GM21825 (cell line): ENCODE data around the gene NFYB.
"Not testable (repeated sequence)": the region's sequence is repeated elsewhere in the genome, so short reads cannot be mapped to it uniquely, and the experiment has no call there.

Experiments used
- ATAC-seq: cut with Tn5 transposase; IDR thresholded peaks from one replicate; pipeline ENCODE4 v1.9.1; 2021; ENCODE audit warnings: mild to moderate bottlenecking, moderate library complexity; ENCODE audit not compliant: unreplicated experiment

Gene NFYB

DNA sequence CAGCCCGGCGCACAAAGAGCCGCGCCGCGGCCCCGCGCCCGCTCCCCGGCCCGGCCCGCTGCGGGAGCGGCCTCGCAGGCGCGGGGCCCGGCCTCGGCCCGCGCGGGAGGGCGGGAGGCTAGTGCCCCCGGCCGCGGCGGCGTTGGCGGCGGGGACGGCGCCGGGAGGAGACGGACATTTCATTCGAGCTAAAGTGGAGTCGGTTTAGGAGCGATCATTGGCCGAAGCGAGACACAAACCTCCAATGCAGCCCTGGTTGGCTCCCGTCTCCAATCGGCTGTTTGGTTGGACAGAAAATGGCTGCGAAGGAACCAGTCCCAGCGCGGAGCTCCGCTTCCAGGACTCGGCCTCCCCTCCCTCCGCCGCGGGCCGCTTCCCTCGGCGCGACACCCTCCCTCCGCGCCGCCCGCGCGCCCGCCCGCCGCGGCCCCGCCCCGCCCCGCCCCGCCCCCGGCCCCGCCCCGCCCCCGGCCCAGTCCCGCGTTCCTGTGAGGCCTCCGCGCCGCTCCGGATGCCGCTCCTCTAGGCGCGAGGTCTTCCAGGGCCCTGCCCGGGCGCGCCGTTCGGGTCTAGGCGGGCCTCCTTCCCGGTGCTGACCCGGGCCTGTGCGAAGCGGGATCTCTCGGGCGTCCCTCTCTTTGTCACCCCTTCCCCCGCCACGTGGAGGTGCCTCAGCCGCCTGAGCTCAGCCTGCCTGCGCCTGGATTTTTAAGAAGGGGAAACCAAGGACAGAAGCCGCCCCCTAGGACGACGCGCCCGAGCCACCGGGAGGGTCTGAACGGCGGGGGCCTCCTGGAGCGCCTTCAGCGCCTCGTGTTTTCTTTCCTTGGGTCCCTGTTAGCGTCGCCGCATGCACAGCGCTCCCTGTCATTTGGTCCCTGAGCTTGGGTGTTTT, at the start of gene NFYB:
Gene NFYB, minus strand, starts transcription at position 309 of the 895 bp plus-strand sequence. CDS start 2,757 bp downstream, outside the sequence.
- ATAC-seq = peak; percentile 92

DNA sequence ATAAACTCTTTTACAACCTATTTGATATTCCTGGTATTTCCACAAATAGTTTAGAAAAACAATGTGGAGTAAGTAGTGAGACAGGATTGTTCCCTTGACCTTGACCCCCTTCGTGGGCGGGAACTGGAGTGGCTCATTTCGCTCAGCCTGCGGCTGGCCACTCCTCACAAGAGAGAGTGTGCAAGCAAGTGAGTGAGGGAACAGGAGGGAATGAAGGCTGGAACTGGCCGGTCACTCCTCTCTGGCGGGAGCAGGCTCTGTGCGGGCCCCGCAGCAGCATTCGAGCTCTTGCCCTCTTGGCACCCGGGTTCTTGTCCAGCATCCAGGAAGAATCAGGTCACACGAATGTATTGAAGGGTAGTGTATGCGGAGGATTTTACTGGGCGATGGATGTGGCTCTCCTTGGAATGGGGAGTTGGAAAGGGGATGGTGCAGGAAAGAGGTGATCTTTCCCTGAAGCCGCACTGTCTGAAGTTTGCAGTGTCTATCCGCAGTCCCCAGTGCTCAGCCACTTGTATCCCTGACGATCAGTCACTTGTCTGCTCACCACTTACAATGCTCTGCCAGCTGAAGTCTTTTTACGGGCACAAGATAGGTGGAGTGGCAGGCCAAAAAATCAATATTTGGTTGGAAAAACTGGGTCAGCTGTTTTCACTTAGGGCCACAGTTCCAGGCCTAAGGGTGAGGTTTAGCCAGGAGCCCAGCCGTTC, 49.6 kb upstream of the NFYB start:
- no peak for ATAC-seq

DNA sequence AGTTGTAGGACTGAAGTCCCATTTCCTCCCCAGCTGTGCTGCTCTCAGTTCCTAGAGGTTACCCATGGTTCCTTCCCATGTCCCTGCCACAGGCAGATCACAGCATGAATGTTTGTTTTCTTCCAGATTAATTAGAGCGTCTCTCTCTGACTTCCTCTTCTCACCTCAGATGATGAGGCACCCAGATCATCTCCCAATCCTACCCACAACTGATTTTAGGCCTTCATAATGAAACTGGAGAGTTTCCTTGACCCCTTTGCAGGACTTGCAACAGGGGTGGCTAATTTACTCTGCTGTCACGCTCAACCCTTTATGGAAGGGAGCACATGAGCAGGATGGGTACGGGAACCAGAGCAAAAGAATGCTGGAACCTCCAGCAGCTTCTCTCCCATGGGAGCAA, 45.4 kb upstream of the NFYB start:
- ATAC-seq = no peak

DNA sequence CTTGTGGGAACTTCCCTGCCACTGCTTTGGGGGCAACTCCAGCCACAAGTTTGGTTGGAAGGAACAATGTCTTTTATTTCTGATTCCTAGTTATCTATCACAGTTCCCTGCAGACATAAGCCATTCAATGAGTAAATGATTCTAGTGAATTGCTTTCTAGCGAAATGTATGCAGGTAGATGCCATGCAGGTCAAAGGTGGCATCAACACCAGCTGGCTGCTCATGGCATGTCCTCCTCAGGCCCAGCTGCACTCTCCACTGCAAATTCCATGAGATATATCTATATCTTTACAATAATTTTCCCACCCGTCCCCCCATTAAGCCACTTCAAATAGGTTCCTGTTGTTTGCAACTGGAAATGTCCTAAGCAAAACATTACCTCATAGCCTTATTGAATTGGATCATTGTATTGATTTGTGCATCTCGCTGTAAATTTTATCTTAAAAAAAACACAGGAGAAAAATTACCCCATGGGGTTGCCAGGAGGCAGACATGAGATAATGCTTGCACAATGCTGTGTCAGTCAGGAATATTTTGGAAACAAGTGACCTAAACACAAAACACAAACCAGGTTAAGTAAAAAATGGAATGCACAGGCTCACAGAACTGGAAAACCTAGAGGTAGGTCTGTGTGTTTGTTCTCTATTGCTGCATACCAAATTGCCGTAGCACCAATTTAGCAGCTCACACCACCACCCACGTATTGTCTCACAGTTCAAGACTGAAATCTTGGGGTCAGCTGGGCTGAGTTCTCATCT, 44.8 kb upstream of the NFYB start:
- no peak for ATAC-seq

DNA sequence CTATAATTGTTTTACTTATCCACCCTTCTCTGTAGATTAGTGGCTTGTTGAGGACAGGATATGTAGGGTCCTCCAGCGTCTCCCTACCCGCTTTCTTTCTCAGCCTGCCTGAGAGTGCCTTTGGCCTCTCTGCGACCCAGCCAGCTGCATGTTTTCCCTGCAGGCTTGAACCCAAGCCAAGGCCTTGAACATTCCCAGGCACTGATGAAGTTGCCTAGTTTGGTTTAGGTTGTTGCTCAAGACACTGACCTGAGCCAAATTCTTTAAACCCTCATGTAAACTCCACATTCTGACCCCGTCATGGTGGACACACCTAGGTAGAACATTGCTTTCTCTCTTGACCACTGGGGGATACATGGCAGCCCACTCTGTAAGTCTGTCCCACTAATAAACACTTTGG, 44.1 kb upstream of the NFYB start:
- ATAC-seq = no peak

DNA sequence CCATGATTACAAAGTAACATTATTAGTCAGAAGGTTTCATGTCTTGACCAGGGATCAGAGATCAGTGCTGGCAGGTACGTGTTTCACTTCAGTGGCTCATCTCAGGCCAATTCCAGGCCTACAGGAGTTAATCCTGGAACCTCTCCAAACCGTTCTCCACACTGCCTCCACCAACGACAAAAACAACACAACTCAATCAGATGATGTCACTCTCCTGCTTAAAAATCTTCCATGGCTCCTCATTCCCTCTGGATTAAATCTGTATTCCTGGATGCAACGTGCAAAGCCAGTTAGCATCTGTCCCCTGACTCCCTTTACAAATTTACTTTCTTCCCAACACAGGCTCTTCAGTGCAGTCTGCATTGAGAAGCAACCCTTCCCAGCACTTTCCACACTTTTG, 43.3 kb upstream of the NFYB start:
- ATAC-seq = no peak

DNA sequence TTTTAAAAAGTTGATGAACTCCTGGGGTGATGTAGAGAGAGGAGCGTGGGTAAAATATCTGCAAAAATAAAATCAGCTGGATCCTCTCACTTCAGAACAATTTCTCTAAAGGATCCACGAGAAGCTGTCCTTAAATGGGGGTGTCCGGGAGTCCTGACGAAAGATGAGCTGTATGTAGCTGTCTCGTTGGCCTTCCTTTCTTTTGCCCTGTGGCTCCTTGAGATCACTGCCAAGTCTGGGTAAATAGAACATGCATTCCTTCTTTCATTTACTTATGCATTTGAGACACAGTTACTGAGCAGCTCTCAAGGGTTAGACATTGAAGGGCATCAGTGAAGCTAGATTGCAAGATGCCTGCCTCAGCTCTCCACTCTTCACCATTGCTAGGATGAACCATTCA, 42.4 kb upstream of the NFYB start:
- ATAC-seq = no peak

DNA sequence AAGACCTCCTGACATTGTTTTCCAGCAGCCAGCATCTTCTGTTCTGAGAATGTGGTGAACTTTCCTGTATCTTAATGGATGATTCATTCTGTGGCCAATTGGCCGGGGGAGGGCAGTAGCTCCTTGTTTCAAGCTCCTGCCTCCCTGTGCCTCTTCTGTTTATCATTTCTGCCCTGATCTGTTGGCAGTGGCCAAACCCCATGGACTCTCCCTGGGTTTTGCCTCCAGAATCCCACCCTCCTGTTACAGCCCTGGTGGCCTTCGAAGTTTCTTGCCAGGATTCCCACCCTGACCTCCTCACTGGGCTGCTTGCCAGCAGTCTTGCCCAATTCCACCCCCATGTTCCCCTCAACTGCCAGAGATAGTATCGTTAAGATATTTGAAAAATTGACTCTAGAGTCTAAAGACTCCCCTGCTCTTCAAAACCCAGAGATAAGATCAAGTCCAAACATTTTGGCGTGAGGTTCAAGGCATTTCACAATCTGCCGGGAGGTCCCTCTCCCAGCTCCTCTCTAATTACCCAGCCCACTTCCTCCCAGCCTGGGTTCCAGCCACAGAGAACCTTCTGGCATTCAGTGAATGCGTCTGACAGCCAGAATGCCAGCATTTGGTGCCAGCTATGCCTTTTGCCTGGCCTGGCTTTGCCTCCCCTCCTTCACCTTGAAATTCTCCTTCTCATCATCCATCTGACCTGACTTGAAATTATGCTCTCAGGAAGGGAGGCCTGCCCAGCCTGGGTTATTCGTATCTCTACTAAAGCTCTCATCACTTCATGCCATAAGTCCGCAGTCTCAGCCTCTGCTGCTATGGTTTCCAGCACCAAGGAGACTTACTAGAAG, 39.9 kb upstream of the NFYB start:
- no peak for ATAC-seq

DNA sequence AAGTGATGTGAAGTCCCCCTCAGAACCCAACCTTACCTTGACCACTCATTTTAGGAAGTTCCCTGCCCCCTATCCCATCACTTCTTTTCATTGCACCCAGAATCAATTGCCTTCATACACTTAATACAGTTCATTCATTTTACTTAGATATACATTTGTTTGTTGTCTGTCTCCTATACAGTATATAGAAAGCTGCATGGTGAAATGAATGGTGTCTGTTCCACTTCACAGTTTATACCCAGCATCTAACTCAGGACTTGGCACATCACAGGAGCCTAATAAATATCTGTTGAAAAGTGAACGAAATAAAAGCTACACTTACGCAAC, 39.3 kb upstream of the NFYB start:
- no peak for ATAC-seq

DNA sequence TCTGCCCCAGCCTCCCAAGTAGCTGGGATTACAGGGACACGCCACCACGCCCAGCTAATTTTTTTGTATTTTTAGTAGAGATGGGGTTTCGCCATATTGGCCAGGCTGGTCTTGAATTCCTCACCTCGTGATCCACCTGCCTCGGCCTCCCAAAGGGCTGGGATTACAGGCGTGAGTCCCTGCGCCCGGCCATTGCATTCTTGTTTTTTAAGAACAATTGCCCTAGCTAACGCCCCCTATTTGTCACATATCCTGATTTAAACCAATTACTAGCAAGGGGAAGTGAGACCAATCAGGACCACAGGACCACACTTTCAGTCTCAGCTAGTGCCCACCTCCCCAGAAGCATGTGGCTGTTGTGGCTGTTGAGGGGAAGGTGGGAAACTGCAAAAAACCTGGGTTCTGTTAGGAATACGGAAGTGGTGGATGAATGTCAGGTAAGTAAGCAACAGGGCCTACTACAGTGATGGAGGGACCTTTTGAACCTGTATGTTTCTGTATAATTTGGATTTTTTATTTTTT, 37.8 kb upstream of the NFYB start:
- no peak for ATAC-seq

DNA sequence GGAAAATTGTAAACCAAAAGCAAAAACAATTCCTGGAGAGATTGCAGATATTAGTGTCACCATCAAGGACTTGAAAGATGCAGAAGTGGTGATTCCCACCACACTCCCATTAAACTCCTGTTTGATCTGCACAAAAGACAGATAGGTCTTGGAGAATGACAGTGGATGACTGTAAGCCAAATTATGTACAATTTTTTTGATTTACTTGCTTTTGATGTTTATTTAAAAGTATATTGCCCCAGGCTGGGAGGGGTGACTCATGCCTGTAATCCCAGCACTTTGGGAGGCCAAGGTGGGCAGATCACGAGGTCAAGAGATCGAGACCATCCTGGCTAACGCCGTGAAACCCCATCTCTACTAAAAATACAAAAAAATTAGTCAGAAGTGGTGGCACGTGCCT, 35.8 kb upstream of the NFYB start:
- ATAC-seq = not testable (repeated sequence)

DNA sequence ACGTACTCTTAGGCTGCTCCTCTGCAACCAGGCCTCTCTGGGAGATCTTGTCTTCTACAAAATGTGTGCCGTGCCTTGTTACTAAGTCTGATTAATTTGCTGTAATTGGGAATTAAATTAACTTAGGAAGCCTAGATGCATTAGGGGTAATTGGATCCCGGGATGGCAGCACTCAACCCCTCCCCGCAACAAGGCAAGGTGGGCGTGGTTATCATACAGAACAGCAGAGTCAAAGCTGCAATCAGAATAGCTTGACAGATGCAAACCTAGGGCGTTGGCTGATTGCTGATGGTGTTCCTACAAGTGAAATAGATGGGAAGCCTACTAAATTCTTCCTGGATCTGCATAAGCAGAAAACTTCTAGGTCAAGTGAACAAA, 34.5 kb upstream of the NFYB start:
- no peak for ATAC-seq

DNA sequence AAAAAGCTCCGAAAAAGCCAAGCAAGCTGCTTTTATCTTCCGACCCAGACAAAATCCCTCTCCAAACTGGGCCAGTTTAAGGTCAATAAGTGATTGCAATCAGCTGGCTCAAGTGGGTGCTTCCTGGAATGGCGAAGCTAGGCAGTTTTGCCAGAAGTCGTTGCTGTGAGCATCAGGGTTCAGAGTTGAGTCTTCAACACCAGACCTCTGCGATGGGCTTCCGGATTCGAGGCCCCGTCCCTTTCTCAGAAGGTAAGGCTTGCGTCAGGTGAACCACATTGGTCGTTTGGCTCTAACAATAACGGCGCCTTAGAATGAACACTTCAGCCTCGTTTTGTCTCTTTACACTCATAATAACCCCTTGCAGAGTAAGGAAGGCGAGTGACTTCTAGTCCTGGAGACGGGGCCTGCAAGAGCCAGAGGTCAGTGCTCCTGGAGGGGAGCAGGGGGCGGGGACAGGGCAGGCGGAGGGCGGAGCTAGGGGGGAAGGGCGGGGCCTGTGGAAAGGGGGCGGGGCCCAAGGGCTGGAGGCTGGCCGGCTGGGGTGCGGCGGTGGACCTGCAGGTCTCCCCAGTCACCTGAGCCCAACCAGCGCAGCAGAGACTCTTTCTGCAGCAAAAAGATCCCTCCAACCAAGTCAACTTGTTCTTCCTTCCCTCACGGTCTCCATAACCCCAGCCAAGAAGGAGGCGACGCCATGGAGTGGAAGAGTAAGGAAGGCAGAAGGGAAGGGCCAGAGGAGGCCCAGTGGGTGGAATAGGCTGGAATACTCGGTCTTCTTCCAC, 34.0 kb upstream of the NFYB start:
- no peak for ATAC-seq

DNA sequence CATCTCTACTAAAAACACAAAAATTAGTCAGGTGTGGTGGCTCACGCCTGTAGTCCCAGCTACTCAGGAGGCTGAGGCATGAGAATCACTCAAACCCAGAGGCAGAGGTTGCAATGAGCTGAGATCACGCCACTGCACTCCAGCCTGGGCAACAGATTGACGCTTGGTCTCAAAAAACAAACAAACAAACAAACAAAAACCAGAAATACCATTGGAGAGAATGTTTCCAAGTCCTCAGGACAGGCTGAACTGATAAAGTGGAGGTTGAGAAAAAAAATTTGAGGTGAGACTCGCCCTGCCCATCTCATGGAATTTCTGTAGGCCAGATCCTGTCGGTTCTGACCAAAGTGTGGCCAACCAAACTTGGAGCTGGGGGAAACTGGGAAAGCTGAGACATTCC, 30.6 kb upstream of the NFYB start:
- no peak for ATAC-seq

DNA sequence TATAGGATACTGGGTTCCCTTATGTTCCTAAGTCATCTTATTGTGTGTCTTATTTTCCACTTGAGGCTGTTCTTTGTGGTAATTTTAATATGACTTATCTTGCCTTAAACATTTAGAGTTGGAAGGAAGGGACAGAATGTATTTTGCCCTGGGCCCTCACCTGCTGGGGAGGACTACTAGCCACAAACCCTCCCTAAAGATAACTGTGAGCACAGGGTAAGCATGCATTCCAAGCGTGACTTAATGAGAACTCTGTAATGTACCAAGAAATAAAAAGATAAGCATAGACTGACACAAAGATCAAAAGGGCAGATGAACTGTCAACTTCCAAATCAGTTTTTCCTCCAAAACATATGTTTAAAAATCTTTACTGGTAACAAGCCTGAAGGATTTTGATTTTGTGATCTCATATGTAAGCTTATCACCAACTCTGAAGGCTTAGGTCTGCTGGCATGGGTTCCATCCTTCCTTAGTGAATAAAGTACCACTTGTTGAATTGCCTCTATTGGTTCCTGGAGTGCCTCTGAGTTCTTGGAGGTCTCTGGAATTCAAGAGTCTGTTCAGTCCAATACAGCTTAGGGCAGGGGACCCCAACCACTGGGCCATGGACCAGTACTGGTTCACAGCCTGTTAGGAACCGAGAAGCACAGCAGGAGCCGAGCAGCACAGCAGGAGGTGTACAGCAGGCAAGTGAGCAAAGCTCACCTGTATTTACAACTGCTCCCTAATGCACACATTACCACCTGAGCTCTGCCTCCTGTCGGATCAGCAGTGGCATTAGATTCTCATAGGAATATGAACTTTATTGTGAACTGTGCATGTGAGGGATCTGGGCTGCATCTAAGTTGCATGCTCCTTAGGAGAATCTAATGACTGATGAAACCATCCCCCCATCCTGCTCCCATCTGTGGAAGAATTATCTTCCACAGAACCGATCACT, 29.8 kb upstream of the NFYB start:
- ATAC-seq = no peak

DNA sequence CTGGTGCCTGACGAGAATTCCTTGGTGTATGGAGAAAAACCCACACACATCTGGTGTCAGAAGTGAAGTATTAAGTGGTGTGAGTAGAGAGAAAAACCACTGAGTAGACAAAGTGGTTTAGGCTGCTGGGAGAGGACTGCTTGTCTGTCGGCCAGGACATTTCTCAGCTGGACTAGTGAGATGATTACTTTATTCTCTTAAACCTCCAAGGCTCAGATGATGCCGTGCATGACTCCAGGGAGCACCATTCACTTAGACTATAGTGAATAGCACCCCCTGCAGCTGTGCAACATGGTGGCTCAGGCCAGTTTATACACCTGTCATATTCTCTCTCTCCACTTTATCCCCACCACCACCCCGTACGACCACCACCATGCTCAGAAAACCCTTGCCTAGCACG, 28.5 kb upstream of the NFYB start:
- no peak for ATAC-seq

DNA sequence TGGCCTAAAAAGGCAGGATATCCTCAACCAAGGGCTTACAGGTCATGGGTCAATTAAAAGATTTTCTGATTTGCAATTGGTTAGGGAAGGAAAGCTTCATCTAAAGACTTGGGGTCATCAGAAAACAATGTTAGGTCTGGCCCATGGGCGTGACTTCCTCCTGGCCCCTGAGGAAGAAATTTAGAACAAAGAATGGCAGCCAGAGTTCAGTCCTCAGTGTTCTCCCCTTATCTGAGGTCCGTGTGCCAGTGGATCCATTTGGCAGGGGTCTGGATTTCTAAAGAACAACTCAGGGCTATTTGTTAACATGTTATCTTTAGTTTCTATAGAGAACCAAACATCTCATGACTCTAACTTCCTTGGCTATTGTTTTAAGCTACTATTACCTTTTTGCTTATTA, 27.8 kb upstream of the NFYB start:
- no peak for ATAC-seq

DNA sequence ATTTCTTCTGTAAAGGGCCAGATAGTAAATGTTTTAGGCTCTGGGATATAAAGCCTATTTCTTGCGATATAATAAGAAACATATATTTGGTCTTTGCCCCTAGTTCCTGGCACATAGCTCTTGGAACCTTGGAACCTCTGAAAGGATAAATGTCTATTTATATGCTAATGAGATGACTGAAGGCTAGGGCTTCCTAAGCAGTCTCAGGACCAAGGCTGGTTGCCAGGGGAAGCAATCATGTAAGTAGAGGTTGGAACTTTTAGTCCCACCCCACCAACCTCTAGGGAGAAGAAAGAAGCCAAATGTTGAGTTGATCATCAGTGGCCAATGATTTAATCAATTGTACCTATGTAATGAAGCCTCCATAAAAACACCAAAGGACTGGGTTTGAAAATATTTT, 26.6 kb upstream of the NFYB start:
- ATAC-seq = no peak

DNA sequence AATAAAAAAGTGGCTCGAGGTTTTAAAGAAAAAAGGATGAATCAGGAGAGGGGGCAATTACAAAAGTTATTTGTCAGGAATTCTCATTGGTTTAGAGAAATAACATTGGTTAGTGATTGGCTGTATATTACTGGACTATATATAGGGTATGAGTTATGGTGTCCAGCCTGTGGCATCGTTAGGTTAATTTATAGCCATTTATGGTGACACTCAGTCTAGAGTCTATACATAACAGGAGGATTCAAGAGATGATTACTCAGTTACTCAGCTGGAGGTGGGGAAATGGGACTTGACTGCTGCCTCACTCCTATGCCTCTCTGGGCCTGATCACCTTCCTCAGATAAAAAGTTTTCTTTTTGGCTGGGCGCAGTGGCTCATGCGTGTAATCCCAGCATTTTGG, 25.6 kb upstream of the NFYB start:
- ATAC-seq = no peak
